GM21390 (cell line): Measurements from ENCODE around the gene ABHD16A.

ENCODE experiments used
- ATAC-seq: cut with Tn5 transposase; IDR thresholded peaks from one replicate; pipeline ENCODE4 v1.9.1; 2021; ENCODE audit not compliant: unreplicated experiment

The ABHD16A gene

DNA sequence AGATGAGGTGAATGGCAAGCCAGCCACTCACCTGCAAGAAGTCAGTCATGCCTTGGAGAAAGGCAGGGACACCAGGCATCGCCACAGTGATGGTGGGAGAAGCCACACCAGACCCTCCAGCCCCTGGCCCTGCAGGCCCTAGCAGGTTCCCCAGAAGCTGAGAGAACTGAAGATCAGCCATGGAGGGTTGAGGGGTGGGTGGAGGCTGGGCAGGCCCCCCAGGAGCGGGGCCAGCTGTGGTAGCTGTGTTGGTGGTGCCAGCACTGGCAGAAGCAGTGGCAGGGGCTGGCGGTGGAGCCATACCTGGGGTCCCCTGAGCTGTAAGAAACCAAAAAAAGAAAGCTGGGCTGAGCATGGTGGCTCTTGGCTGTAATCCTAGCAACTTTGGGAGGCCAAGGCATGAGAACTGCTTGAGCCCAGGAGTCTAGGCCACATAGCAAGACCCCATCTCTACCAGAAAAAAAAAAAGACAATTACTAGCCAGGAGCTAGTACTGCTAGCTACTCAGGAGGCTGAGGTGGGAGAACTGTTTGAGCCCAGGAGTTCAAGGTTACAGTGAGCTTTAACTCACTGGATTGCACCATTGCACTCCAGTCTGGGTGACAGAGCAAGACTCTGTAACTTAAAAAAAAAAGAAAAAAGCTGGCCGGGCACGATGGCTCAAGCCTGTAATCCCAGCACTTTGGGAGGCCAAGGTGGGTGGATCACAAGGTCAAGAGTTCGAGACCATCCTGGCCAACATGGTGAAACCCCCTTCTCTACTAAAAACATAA, 60.1 kb downstream of the ABHD16A start:
- no peak for ATAC-seq

DNA sequence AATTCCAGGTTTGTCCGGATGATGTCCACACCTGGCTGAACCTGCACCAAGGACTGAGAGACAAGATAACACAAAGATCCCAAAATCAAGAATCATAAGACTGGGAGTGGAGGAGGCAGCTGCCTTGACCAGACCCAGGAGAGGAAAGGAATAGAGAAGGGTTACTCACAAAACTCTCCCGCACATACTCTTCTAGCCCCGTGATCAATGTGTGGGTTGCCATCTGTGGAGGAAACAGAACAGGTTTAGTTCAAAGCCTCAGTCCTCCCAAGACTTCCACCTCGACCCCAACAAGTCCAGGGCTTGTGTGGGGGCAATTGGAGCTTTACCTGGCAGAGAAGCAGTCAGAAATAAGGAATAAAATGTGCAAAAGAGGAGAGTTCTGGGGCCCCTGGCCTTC, 61.8 kb downstream of the ABHD16A start:
- no peak for ATAC-seq

DNA sequence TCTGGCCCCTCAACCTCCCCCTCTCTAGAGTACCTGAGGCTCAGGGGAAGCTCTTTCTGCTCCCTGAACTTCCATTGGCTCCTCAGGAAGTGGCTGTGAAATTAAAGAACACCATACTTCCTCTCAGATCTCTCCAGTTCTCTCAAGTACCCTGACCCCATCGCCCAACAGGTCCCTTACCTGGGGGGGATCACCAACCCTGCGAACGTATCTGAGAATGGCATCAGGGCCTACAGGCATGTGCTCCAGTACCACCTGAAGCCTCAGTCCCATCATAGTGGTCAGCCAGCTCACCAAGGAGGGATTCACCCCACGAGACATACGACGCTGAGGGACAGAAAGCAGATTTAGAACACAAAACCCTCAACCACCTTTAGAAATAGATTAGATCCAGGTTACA, 62.5 kb downstream of the ABHD16A start:
- no peak for ATAC-seq

DNA sequence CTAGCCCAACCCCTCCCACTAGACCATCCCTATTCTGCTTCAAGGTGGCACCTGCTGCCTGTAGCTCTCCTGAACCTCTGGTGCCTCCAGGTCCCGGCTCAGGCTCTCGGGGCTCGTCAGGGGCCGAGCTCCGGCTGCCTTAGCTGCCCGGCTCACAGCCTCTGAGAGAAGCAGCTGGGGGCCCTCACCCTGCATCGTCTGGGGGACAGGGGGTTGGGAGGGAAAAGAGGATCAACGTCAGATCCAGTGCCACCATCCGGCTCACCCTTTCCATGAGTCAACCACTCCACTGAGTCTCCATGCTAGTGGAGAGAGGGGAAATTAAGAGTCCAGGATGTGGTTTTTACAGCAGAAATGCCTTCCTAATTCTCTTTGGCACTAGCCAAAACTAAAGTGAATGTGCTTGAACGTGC, 63.7 kb downstream of the ABHD16A start:
- no peak for ATAC-seq

DNA sequence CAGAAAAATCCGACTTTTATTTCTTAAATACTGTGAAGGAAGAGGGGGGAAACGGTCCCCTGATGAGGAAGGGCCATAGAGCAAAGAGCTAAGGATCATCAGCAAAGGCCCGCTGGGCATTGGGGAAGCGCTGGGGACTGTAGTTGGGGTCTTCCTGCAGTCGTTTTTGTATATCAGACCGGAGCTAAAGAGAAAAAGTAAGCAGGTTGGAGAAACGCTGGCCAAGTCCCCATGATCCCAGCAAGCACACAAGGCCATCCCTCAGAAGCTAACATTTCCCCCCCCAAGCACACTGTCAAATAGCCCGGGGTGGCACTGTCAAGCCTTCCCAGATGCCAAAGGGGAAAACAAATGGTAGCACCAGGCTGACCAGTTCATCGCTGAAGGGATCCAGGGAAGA, 64.1 kb downstream of the ABHD16A start:
- no peak for ATAC-seq
